ENCODE measurements around the gene SLC2A4RG. TPM values are rescaled to one million over a fixed set of nuclear protein-coding genes. Genes with fewer than 3 reads are reported as not detected.

SLC2A4RG gene
- total and polyA plus RNA-seq, 2 donors (not counting 3 experiments of a cell fraction or from before 2014, with no cell fraction given): 41.7 to 69.4 TPM

GRCh38 chr20:63693083-63693732, 46.4 kb upstream of the SLC2A4RG start:
- intact Hi-C loops (cut with micrococcal nuclease): no loop called here

More at GRCh38 chr20:63693083-63693732, 46.4 kb upstream of the SLC2A4RG start:
- H3K9ac ChIP-seq (replicated peaks; ENCODE audit: extremely low read depth, insufficient read depth, low read length): no peak overlapping the region
- dilution Hi-C loops (cut with MboI; ENCODE audit: extremely low pct_ligation_motif_present, low sequenced_read_pairs): no loop called here
- DNase-seq (ENCODE audit: low read depth, low spot score) (no peak), FAIRE-seq (peak; percentile 24)
- no peak overlapping the region for H3K4me3 ChIP-seq (replicated peaks in 1 of 3; ENCODE audit: insufficient read depth in 1 of 3, low read depth in 1 of 3, low read length in 3 of 3)
- H3K4me2 ChIP-seq (ENCODE audit: insufficient read depth, low read length): no peak overlapping the region
- H3K4me1 ChIP-seq (ENCODE audit: control insufficient read depth, extremely low read depth, insufficient read depth, low read length): peaks cover 25% of the 10 kb centered on the region
- BruUV-seq (replicated peaks): no TSS peak
- no peaks in the 10 kb centered on the region for H3K27me3 ChIP-seq (ENCODE audit: control insufficient read depth in 2 of 2, insufficient read depth in 2 of 2, low read length in 2 of 2)
- H3K79me2 ChIP-seq (ENCODE audit: control insufficient read depth, insufficient read depth, low read length): no peaks in the 10 kb centered on the region
- H3K36me3 ChIP-seq (ENCODE audit: control insufficient read depth in 2 of 2, extremely low read depth in 1 of 2, insufficient read depth in 2 of 2, low read length in 2 of 2): no peaks in the 10 kb centered on the region
- no peak for TF ChIP-seq MAX (IDR thresholded peaks at IDR 0.05; ENCODE audit: insufficient read depth, insufficient read length)
- no peak for TF ChIP-seq POLR2A (IDR thresholded peaks at IDR 0.05; ENCODE audit: low read depth, low read length)
- no peak for TF ChIP-seq EZH2 (IDR thresholded peaks at IDR 0.05; ENCODE audit: borderline replicate concordance, low read depth, low read length, severe bottlenecking)
- TF ChIP-seq CTCF (IDR thresholded peaks at IDR 0.05; ENCODE audit: extremely low read depth in 1 of 2, insufficient read depth in 1 of 2, low read depth in 1 of 2, low read length in 2 of 2): no peak
- TF ChIP-seq FOS (IDR thresholded peaks at IDR 0.05; ENCODE audit: borderline replicate concordance, insufficient read depth, low read length): no peak
- TF ChIP-seq GATA2 (IDR thresholded peaks at IDR 0.05; ENCODE audit: insufficient read depth, insufficient read length, low read depth, low read length): no peak
- no peak for TF ChIP-seq POLR2AphosphoS5 (IDR thresholded peaks at IDR 0.05; ENCODE audit: insufficient read depth, low read depth, low read length)
- H4K20me1 ChIP-seq (replicated peaks; ENCODE audit: control insufficient read depth, extremely low read depth, insufficient read depth, low read length): no peaks in the 10 kb centered on the region
- no peaks in the 10 kb centered on the region for H3K9me1 ChIP-seq (replicated peaks; ENCODE audit: control insufficient read depth, extremely low read depth, insufficient read depth, low read length)
- ChIA-PET CTCF (interaction anchor here (1.4 kb wide), 1 partner anchor 51 kb away, joined by 3 read pairs; no protein-coding TSS in a partner anchor), POLR2A (no interaction called here)
- no peak overlapping the region for H3K27ac ChIP-seq (ENCODE audit: insufficient read depth, low read depth, low read length)
- no peaks in the 10 kb centered on the region for H3K9me3 ChIP-seq (replicated peaks; ENCODE audit: control insufficient read depth, insufficient read depth, low read length)
- H2AFZ ChIP-seq (ENCODE audit: low read depth, low read length): no peak overlapping the region
